ENCODE results near the gene ZFYVE28. TPM values are rescaled to one million over a fixed set of nuclear protein-coding genes. Genes with fewer than 3 reads are reported as not detected.

Gene ZFYVE28
- total and polyA plus RNA-seq, 2 donors (not counting 1 experiment from before 2014, with no cell fraction given), result 5.8 to 12.1 TPM

- H3K27ac ChIP-seq (ENCODE audit: low read length in 2 of 2), result no peak overlapping the region
- intact Hi-C loops (cut with micrococcal nuclease), result no loop called here
- 88% methylated on average over 13 of the region's 25 CpGs for WGBS (ENCODE audit: insufficient coverage)
- H3K4me1 ChIP-seq (ENCODE audit: control insufficient read depth in 2 of 2, insufficient read depth in 2 of 2, low read length in 2 of 2), result peaks cover 11 to 13% of the 10 kb centered on the region in 2 donors
- H3K4me3 ChIP-seq (ENCODE audit: control extremely low read depth in 1 of 5, extremely low read depth in 1 of 5, insufficient read depth in 1 of 5, low read depth in 2 of 5, low read length in 4 of 5), result no peak overlapping the region
- no peak for DNase-seq
- no peaks in the 10 kb centered on the region for H3K36me3 ChIP-seq (replicated peaks in 1 of 2; ENCODE audit: control extremely low read depth in 1 of 2, control insufficient read depth in 1 of 2, extremely low read depth in 1 of 2, insufficient read depth in 2 of 2, low read length in 1 of 2)
- peaks cover 15% of the 10 kb centered on the region for H3K4me1 Mint-ChIP-seq
- ChIA-PET CTCF (interaction anchor here (1.3 to 6.0 kb wide), 2 partner anchors 66 to 137 kb away, joined by 6 to 43 read pairs; no protein-coding TSS in a partner anchor), POLR2A (no interaction called here)
- no peaks in the 10 kb centered on the region for H3K27me3 Mint-ChIP-seq
- TF ChIP-seq, protein P1, sequence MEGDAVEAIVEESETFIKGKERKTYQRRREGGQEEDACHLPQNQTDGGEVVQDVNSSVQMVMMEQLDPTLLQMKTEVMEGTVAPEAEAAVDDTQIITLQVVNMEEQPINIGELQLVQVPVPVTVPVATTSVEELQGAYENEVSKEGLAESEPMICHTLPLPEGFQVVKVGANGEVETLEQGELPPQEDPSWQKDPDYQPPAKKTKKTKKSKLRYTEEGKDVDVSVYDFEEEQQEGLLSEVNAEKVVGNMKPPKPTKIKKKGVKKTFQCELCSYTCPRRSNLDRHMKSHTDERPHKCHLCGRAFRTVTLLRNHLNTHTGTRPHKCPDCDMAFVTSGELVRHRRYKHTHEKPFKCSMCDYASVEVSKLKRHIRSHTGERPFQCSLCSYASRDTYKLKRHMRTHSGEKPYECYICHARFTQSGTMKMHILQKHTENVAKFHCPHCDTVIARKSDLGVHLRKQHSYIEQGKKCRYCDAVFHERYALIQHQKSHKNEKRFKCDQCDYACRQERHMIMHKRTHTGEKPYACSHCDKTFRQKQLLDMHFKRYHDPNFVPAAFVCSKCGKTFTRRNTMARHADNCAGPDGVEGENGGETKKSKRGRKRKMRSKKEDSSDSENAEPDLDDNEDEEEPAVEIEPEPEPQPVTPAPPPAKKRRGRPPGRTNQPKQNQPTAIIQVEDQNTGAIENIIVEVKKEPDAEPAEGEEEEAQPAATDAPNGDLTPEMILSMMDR (IDR thresholded peaks at IDR 0.05), result no peak
- no peak for TF ChIP-seq EZH2 (IDR thresholded peaks at IDR 0.05; ENCODE audit: borderline replicate concordance, insufficient read depth, low read depth, low read length, poor library complexity, severe bottlenecking)
- no peak overlapping the region for H3K9ac ChIP-seq (ENCODE audit: low read length)
- H3K27me3 ChIP-seq (replicated peaks in 1 of 4; ENCODE audit: control extremely low read depth in 1 of 4, control insufficient read depth in 3 of 4, insufficient read depth in 4 of 4, low read length in 3 of 4), result no peaks in the 10 kb centered on the region
- H3K9me3 ChIP-seq (ENCODE audit: control extremely low read depth in 1 of 3, control insufficient read depth in 2 of 3, insufficient read depth in 1 of 3, low read length in 2 of 3), result no peaks in the 10 kb centered on the region
- H4K20me1 ChIP-seq (ENCODE audit: control insufficient read depth, insufficient read depth, low read length, poor library complexity, severe bottlenecking), result no peaks in the 10 kb centered on the region
- no peak overlapping the region for H2AFZ ChIP-seq (ENCODE audit: insufficient read depth, low read depth, low read length, poor library complexity, severe bottlenecking)
- H3K4me3 Mint-ChIP-seq, result no peak overlapping the region
- no peak for ATAC-seq (ENCODE audit: low read depth)
- H3K27ac Mint-ChIP-seq, result peak overlapping the region; percentile 50
- H3K9me3 Mint-ChIP-seq (ENCODE audit: insufficient read depth), result no peaks in the 10 kb centered on the region
- H3K79me2 ChIP-seq (ENCODE audit: control insufficient read depth, insufficient read depth, low read length), result peaks cover 11% of the 10 kb centered on the region
- no peak overlapping the region for H3K4me2 ChIP-seq (replicated peaks; ENCODE audit: low read depth, low read length, poor library complexity, severe bottlenecking)
Observed at GRCh38 chr4:2356123-2357069, 62.0 kb downstream of the ZFYVE28 start.

GRCh38 chr4:2354760-2355159, 63.7 kb downstream of the ZFYVE28 start:
- POLR2A ChIA-PET, result interaction anchor here (0.9 to 1.1 kb wide), 2 partner anchors 64 to 96 kb away, joined by 3 read pairs; no protein-coding TSS in a partner anchor
- intact Hi-C loops (cut with micrococcal nuclease), result loop anchor here (1.0 to 5.0 kb wide), 4 partner anchors 64 to 134 kb away; partner anchors contain the start of genes CFAP99, HAUS3, POLN and ZFYVE28

More at GRCh38 chr4:2354760-2355159, 63.7 kb downstream of the ZFYVE28 start:
- Mint-ChIP-seq H3K27ac (peak overlapping the region; percentile 87), H3K9me3 (ENCODE audit: insufficient read depth) (no peaks in the 10 kb centered on the region), H3K27me3 (no peaks in the 10 kb centered on the region), H3K4me1 (peaks cover 15% of the 10 kb centered on the region), H3K4me3 (peak overlapping the region; percentile 64)
- Histone ChIP-seq H3K27ac (ENCODE audit: low read length in 2 of 2) (no peak overlapping the region), H3K79me2 (ENCODE audit: control insufficient read depth, insufficient read depth, low read length) (peaks cover 11% of the 10 kb centered on the region), H3K4me3 (ENCODE audit: control extremely low read depth in 1 of 5, extremely low read depth in 1 of 5, insufficient read depth in 1 of 5, low read depth in 2 of 5, low read length in 4 of 5) (no peak overlapping the region), H3K4me2 (replicated peaks; ENCODE audit: low read depth, low read length, poor library complexity, severe bottlenecking) (peak overlapping the region; percentile 56), H3K9ac (ENCODE audit: low read length) (no peak overlapping the region), H3K27me3 (replicated peaks in 1 of 4; ENCODE audit: control extremely low read depth in 1 of 4, control insufficient read depth in 3 of 4, insufficient read depth in 4 of 4, low read length in 3 of 4) (no peaks in the 10 kb centered on the region), H2AFZ (ENCODE audit: insufficient read depth, low read depth, low read length, poor library complexity, severe bottlenecking) (peak overlapping the region; percentile 56), H3K36me3 (replicated peaks in 1 of 2; ENCODE audit: control extremely low read depth in 1 of 2, control insufficient read depth in 1 of 2, extremely low read depth in 1 of 2, insufficient read depth in 2 of 2, low read length in 1 of 2) (no peaks in the 10 kb centered on the region), H3K4me1 (ENCODE audit: control insufficient read depth in 2 of 2, insufficient read depth in 2 of 2, low read length in 2 of 2) (peaks cover 11 to 13% of the 10 kb centered on the region in 2 donors), H3K9me3 (ENCODE audit: control extremely low read depth in 1 of 3, control insufficient read depth in 2 of 3, insufficient read depth in 1 of 3, low read length in 2 of 3) (no peaks in the 10 kb centered on the region), H4K20me1 (ENCODE audit: control insufficient read depth, insufficient read depth, low read length, poor library complexity, severe bottlenecking) (no peaks in the 10 kb centered on the region)
- no peak for TF ChIP-seq EZH2 (IDR thresholded peaks at IDR 0.05; ENCODE audit: borderline replicate concordance, insufficient read depth, low read depth, low read length, poor library complexity, severe bottlenecking)
- TF ChIP-seq, protein P1 (IDR thresholded peaks at IDR 0.05), result no peak
- CTCF ChIA-PET, result interaction anchor here (1.2 to 6.0 kb wide), 8 partner anchors 64 to 244 kb away, joined by 3 to 43 read pairs (median 4); partner anchors contain the start of gene MXD4
- peak; percentile 88 for ATAC-seq (ENCODE audit: low read depth)
- DNase-seq, result peak; percentile 65
- 11% methylated on average over 4 of the region's 9 CpGs for WGBS (ENCODE audit: insufficient coverage)

Data from B cell (primary cell).